C4-2B (cell line): Measurements from ENCODE around the gene MRPL20.
A peak's percentile ranks its signal among the peaks of the same experiment; 100 is the strongest.

ENCODE experiments used
- H3K27ac ChIP-seq: fragments of 450-650 bp; 2 replicates; pipeline ENCODE4 v1.5.1; 2017
- ZFX ChIP-seq: fragments of 450-650 bp; IDR thresholded peaks from 2 replicates; pipeline ENCODE4 v1.6.1; 2017
- TF ChIP-seq, protein P1 (sequence below): fragments of 450-650 bp; conservative IDR thresholded peaks from 2 replicates; pipeline ENCODE4 v1.5.1; 2017; ENCODE audit warnings: mild to moderate bottlenecking

The MRPL20 gene

DNA sequence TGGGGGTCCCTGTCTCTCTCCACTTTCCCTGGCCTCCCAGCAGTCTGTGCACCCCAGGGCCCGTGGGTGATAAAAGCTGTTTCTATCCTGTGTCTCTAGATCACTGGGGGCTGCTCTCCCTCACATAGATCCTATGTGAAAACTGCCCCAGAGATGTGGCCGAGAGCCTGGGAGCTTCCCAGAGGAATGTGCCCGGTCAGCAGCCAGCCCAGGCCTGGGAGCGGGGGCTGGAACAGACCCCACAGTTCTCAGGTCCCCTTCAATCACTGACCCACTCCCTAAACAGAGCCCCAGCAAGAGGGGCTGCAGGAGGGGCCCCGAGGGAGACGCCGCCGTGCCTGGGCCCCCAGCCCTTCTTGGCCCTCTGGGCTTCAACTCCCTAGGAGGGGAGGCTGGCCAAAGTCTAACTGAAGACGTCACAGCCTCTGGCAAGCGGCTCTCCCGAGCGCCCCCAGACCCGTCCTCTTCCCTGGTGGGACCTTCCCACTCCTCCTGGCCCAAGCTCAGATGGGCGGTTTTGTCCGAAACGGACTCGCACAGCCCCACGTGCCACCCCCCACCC is 49.1 kb downstream of the MRPL20 start:
- peak overlapping the region; percentile 11; the same call in 1 of the 2 replicates for H3K27ac ChIP-seq
- TF ChIP-seq ZFX, result no peak
- TF ChIP-seq, protein P1, sequence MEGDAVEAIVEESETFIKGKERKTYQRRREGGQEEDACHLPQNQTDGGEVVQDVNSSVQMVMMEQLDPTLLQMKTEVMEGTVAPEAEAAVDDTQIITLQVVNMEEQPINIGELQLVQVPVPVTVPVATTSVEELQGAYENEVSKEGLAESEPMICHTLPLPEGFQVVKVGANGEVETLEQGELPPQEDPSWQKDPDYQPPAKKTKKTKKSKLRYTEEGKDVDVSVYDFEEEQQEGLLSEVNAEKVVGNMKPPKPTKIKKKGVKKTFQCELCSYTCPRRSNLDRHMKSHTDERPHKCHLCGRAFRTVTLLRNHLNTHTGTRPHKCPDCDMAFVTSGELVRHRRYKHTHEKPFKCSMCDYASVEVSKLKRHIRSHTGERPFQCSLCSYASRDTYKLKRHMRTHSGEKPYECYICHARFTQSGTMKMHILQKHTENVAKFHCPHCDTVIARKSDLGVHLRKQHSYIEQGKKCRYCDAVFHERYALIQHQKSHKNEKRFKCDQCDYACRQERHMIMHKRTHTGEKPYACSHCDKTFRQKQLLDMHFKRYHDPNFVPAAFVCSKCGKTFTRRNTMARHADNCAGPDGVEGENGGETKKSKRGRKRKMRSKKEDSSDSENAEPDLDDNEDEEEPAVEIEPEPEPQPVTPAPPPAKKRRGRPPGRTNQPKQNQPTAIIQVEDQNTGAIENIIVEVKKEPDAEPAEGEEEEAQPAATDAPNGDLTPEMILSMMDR, result no peak

DNA sequence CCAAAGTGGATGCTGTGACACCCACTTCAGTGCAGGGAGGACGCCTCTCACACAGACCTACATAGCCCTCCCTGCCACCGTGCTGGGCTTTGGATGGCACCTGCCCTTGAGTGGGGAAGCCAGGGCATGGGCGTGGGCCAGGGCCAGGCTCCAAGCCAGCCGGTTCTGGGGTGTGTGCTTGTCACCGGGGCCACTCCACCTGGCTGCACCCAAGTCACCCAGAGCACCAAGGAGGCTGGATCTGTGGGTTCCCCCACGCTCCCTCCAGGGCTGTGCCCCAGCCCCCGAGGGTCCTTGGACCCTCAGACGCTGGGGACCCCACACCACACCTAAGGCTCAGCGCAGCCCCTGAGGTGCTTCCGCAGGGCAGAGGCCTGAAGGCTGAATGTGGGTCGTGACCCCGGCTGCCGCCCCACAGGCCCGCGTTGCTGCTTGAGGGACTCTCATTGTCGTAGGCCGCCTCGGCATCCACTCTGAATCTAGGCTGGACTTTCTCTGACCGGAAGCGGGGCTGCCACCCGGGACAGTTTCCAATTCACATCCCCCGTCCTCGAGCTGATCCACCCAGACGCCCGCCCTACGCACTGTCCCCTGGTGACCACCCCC is 50.2 kb downstream of the MRPL20 start:
- no peak overlapping the region for H3K27ac ChIP-seq
- TF ChIP-seq ZFX, result no peak
- TF ChIP-seq, protein P1, result no peak

DNA sequence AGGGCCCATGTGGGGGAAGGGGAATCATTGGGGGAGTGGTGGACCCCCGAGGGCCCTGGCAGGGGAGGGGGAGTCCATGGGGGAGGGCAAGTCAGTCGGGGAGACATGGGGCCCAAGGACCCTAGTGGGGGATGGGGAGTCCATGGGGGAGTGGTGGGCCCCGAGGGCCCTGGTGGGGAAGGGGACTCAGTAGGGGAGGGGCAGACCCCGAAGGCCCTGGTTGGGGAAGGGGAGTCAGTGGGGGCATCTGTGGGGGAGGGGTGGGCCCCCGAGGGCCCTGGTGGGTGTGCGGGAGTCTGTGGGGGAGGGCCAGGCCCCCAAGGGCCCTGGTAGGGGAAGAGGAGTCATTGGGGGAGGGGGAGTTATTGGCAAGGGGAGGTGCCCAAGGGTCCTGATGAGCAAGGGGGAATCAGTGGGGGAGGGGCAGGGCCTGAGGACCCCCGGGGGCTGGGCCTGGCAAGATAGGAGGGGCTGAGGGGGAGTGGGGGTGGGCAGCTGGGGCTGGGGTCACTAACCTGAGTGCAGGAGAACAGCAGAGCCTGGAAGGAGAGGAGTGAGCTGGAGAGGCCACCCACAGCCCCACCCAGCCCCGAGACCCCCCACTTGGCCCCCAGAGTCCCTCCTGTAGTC is 50.8 kb downstream of the MRPL20 start:
- TF ChIP-seq, protein P1, result no peak
- peak overlapping the region; percentile 86 for H3K27ac ChIP-seq

DNA sequence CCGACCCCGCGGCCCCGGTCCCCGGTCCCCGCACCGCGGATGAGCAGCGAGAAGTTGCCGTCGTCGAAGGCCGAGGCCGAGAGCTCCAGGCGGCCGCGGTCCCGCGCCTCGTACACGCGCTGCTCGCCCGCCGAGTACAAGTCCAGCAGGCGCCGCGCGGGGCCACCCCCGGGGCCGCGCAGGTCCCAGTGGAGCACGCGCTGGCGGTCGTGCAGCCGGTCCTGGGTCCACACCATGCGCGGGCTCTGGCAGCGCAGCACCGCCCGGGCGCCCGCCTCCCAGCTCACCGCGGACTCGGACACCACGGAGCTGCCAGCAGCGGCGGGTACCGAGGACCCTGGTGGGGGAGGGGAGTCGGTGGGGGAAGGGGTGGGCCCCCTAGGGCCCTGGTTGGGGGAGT is 51.7 kb downstream of the MRPL20 start:
- H3K27ac ChIP-seq, result peak overlapping the region; percentile 86
- peak; percentile 27; the same call in 1 of the 2 replicates for TF ChIP-seq ZFX
- TF ChIP-seq, protein P1, result no peak

DNA sequence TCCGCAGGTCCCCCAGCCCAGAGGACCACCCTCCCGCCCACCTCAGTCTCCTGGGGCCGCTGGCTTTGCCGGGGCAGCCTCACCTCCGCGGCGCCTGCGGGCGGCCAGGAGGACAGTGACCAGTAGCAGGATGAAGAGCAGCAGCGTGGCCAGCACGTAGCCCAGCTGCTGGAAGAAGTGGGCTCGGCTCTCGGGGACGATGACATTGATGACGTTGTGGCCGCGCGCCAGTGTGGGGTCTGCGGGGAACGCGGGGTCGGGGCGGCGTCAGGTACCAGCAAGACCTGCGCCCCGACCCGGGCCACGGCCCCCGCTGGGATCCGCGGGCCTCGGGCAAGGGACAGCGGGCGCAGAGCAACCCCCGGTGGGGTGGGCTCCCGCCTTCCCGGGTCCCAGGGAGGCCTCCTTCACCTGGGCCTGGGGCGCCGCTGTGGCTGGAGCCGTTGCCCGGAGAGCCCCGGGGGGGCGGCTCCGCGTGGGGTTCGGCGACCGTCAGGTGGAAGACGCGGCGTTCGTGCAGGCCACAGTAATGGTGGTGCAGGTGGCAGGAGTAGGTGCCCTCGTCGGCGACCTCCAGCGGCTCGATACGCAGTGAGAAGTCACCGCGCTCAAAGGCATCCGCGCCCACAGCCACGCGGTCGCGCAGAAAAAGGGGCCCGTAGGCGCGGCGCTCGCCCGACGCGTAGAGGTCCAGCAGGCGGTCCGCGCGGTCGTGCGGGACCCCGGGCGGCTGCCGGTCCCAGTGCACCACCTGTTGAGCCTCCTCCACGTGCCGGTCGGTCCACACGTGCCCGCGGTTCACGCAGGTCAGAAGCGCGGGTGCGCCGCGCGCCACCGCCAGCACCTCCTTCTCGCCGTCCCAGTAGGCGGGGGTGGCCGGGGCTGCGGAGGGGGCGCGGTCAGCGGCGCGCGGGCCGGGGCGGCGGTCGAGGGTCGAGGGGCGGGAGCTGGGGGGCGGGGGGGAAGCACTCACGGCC is 52.5 kb downstream of the MRPL20 start:
- H3K27ac ChIP-seq, result peak overlapping the region; percentile 86
- TF ChIP-seq, protein P1, result no peak
- TF ChIP-seq ZFX, result peak; percentile 23; the same call in 1 of the 2 replicates

DNA sequence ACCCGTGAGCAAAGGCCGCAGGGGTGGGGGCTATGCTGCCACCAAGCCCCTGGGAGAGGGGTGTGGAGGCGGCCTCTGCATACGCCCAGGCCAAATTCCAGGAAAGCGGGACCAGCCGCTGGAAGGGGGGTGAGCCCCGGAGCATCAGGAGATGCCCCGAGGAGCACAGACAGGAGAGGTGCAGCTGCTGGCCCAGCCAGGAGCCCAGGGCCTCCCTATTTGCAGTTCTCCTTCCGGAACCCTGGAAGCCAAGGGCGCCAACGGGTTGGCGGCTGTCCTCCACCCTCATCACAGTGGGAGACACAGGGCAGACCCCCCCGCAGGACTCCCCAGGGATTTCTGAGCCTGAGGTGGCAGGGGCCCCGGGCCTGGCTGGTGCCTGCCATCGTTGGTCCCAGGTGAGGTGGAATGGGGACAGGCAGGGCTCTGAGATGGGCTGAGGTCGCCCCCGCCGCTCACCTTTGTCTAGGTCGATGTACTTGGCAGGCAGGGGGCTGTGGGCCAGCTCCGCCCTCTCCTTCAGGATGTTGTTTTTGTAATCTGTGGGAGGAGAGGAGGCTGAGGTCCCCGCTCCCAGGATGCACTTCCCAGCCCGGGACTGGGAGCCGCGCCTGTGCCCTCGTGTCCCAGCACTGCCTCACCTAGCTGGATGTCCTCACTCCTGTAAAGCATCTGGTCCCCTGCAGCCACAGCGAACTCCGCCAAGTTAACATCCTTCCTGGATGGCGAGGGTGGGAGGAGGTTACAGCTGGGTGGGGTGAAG is 53.5 kb downstream of the MRPL20 start:
- peak overlapping the region; percentile 86 for H3K27ac ChIP-seq
- TF ChIP-seq, protein P1, result no peak
- no peak for TF ChIP-seq ZFX
